H9 (cell line): ENCODE results near the gene SPAG6. TPM values are rescaled to one million over a fixed set of nuclear protein-coding genes. Genes with fewer than 3 reads are reported as not detected.

ENCODE experiments used
- DNase-seq: peaks from one replicate; pipeline ENCODE4 v3.0.0-alpha.2; 2017
- H2AFZ ChIP-seq: one replicate; pipeline ENCODE4 v1.6.1; 2013; ENCODE audit warnings: mild to moderate bottlenecking, low read length, control low read depth, moderate library complexity
- H2AK5ac ChIP-seq: 2 replicates; pipeline ENCODE4 v1.6.1; 2013; ENCODE audit warnings: low read length, control low read depth, mixed read lengths; ENCODE audit not compliant: insufficient read length
- H2BK120ac ChIP-seq: one replicate; pipeline ENCODE4 v1.6.1; 2013; ENCODE audit warnings: low read depth, mild to moderate bottlenecking, low read length, control low read depth, inconsistent platforms; ENCODE audit not compliant: poor library complexity, severe bottlenecking
- H2BK12ac ChIP-seq: 2 replicates; pipeline ENCODE4 v1.6.1; 2013; ENCODE audit warnings: low read length, control low read depth, mixed read lengths, low read depth; ENCODE audit not compliant: insufficient read length
- H2BK15ac ChIP-seq: 2 replicates; pipeline ENCODE4 v1.6.1; 2013; ENCODE audit warnings: low read depth, low read length, control low read depth
- H2BK20ac ChIP-seq: one replicate; pipeline ENCODE4 v1.6.1; 2013; ENCODE audit warnings: low read depth, mild to moderate bottlenecking, low read length, control low read depth, inconsistent platforms; ENCODE audit not compliant: poor library complexity, severe bottlenecking
- H2BK5ac ChIP-seq: 2 replicates; pipeline ENCODE4 v1.6.1; 2013; ENCODE audit warnings: low read length, control low read depth, mixed read lengths; ENCODE audit not compliant: insufficient read length
- H3K14ac ChIP-seq: 2 replicates; pipeline ENCODE4 v1.6.1; 2013; ENCODE audit warnings: low read length, control low read depth; ENCODE audit not compliant: insufficient read depth
- H3K18ac ChIP-seq: 2 replicates; pipeline ENCODE4 v1.6.1; 2013; ENCODE audit warnings: low read depth, mild to moderate bottlenecking, mixed read lengths, low read length, control low read depth; ENCODE audit not compliant: insufficient read length
- H3K23ac ChIP-seq: 2 replicates; pipeline ENCODE4 v1.6.1; 2013; ENCODE audit warnings: low read length, control low read depth, mixed read lengths, low read depth; ENCODE audit not compliant: insufficient read length
- H3K23me2 ChIP-seq: 2 replicates; pipeline ENCODE4 v1.6.1; 2013; ENCODE audit warnings: low read depth, mild to moderate bottlenecking, mixed read lengths, low read length, control low read depth; ENCODE audit not compliant: insufficient read length, poor library complexity, severe bottlenecking
- H3K27ac ChIP-seq: 2 replicates; pipeline ENCODE4 v1.5.1; 2013; ENCODE audit warnings: low read length, control low read depth, mixed read lengths, low read depth; ENCODE audit not compliant: insufficient read length
- H3K27me3 ChIP-seq: 2 replicates; pipeline ENCODE4 v1.6.1; 2013; ENCODE audit warnings: low read length, control low read depth, inconsistent platforms; ENCODE audit not compliant: insufficient read depth
- H3K4ac ChIP-seq: 2 replicates; pipeline ENCODE4 v1.6.1; 2013; ENCODE audit warnings: low read depth, mild to moderate bottlenecking, control low read depth, inconsistent platforms, low read length, moderate library complexity
- H3K4me1 ChIP-seq: 2 replicates; pipeline ENCODE4 v1.6.1; 2013; ENCODE audit warnings: low read length, control low read depth, inconsistent platforms; ENCODE audit not compliant: insufficient read depth
- H3K4me2 ChIP-seq: 2 replicates; pipeline ENCODE4 v1.6.1; 2013; ENCODE audit warnings: low read length, control low read depth, mixed read lengths; ENCODE audit not compliant: insufficient read length, insufficient read depth
- H3K56ac ChIP-seq: 2 replicates; pipeline ENCODE4 v1.6.1; 2013; ENCODE audit warnings: low read depth, mild to moderate bottlenecking, mixed read lengths, low read length, control low read depth; ENCODE audit not compliant: insufficient read length
- H3K79me1 ChIP-seq: 2 replicates; pipeline ENCODE4 v1.6.1; 2013; ENCODE audit warnings: low read depth, mild to moderate bottlenecking, moderate library complexity, low read length, control low read depth, inconsistent platforms; ENCODE audit not compliant: insufficient read depth, poor library complexity, severe bottlenecking
- H3K79me2 ChIP-seq: 2 replicates; pipeline ENCODE4 v1.6.1; 2013; ENCODE audit warnings: low read length, control low read depth, inconsistent platforms; ENCODE audit not compliant: insufficient read depth
- H3K9ac ChIP-seq: 2 replicates; pipeline ENCODE4 v1.6.1; 2013; ENCODE audit warnings: low read length, control low read depth, mixed read lengths; ENCODE audit not compliant: insufficient read length; ENCODE audit errors: extremely low read depth
- H3K9me3 ChIP-seq: one replicate; pipeline ENCODE4 v1.6.1; 2013; ENCODE audit warnings: low read depth, low read length, inconsistent platforms; ENCODE audit not compliant: control insufficient read depth
- H3T11ph ChIP-seq: one replicate; pipeline ENCODE4 v1.6.1; 2013; ENCODE audit warnings: mild to moderate bottlenecking, low read length, control low read depth, inconsistent platforms
- H4K20me1 ChIP-seq: one replicate; pipeline ENCODE4 v1.6.1; 2013; ENCODE audit not compliant: control insufficient read depth, insufficient read length, insufficient read depth
- H4K5ac ChIP-seq: 2 replicates; pipeline ENCODE4 v1.6.1; 2013; ENCODE audit warnings: low read depth, mild to moderate bottlenecking, mixed read lengths, low read length, control low read depth; ENCODE audit not compliant: insufficient read length
- H4K8ac ChIP-seq: replicated peaks from 2 replicates; pipeline ENCODE4 v1.6.1; 2013; ENCODE audit warnings: low read length, control low read depth, mixed read lengths, low read depth; ENCODE audit not compliant: insufficient read length
- H4K91ac ChIP-seq: 2 replicates; pipeline ENCODE4 v1.6.1; 2013; ENCODE audit warnings: low read depth, mild to moderate bottlenecking, moderate library complexity, mixed read lengths, low read length, control low read depth; ENCODE audit not compliant: insufficient read length
- H3K27ac Mint-ChIP-seq, 3 experiments: 2 replicates in 2 of 3; 3 replicates in 1 of 3; pipeline ENCODE4 v1.8.0; 2020 to 2021; ENCODE audit warnings: mixed read lengths in 3 of 3, mild to moderate bottlenecking in 1 of 3, moderate library complexity in 1 of 3
- H3K27me3 Mint-ChIP-seq: 2 replicates; pipeline ENCODE4 v1.8.0; 2021; ENCODE audit warnings: low read depth, mild to moderate bottlenecking, moderate library complexity, mixed read lengths
- H3K36me3 Mint-ChIP-seq, 3 experiments: 2 replicates in 2 of 3; 3 replicates in 1 of 3; pipeline ENCODE4 v1.8.0; 2020 to 2021; ENCODE audit warnings: low read depth in 3 of 3, mixed read lengths in 3 of 3; ENCODE audit not compliant: insufficient read depth in 1 of 3
- H3K4me1 Mint-ChIP-seq, 2 experiments: 2 replicates each; pipeline ENCODE4 v1.8.0; 2020; ENCODE audit warnings: mixed read lengths in 2 of 2
- H3K4me3 Mint-ChIP-seq, 2 experiments: 2 replicates in 1 of 2; 3 replicates in 1 of 2; pipeline ENCODE4 v1.8.0; 2020 to 2021; ENCODE audit warnings: mild to moderate bottlenecking in 2 of 2, mixed read lengths in 2 of 2, moderate library complexity in 1 of 2
- H3K9me3 Mint-ChIP-seq, 2 experiments: 2 replicates in 1 of 2; 3 replicates in 1 of 2; pipeline ENCODE4 v1.8.0; 2020; ENCODE audit warnings: mild to moderate bottlenecking in 2 of 2, mixed read lengths in 2 of 2, moderate library complexity in 1 of 2
- WGBS: extraction: QIAGEN DNeasy Blood & Tissue Kit; methylation state at CpG from one replicate; pipeline ENCODE4 v1.1.7; 2013; ENCODE audit warnings: missing lambda C conversion rate, low lambda C conversion rate, mixed read lengths; ENCODE audit not compliant: insufficient read length; ENCODE audit errors: extremely low coverage; 5-methylcytosine and 5-hydroxymethylcytosine counted together
- total RNA-seq: library from RNA; stranded (reverse); gene quantifications from 2 replicates; pipeline ENCODE4 v1.2.1, GENCODE V29; 2021
- TF ChIP-seq, protein P1 (sequence below): fragments of 200-600 bp; sonication (generic); conservative IDR thresholded peaks from 3 replicates; pipeline ENCODE4 v1.8.0; 2021; ENCODE audit warnings: antibody characterized with exemption, mild to moderate bottlenecking

SPAG6 gene
- total RNA-seq, 1 experiment from 2014 or later: 0.24 TPM

DNA sequence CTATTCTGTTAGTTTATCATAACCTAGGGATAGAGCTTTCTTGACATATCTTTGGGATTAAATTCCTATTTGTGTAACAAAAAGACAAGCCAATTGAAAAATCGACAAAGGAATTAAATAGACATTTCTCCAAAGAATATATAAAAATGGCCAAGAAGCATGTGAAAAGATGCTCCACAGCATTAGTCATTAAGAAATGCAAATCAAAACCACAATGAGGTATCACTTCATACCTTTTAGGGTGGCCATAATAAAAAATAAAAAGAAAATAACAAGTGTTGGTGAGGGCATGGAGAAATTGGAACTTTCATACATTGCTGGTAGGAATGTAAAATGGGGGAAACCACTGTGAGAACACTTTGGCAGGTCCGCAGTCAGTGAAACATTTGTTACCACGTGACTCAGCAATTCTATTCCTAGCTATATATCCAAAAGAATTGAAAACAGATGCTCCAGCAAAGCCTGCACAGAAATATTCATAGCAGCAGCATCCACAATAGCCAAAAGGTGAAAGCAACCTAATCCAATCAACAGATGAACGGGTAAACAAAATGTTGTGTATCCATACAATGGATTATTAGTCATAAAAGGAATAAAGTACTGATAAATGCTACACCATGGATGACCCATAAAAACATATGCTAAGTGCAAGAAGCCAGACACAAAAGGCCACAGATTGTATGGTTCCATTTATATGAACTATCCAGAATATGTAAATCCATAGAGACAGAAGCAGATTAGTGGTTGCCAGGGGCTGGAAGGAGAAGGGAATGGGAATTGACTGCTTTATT, 20.5 kb downstream of the SPAG6 start:
- H4K5ac ChIP-seq: no peak overlapping the region
- no peak overlapping the region for H3K4ac ChIP-seq
- H3K14ac ChIP-seq: no peak overlapping the region
- H2AFZ ChIP-seq: no peak overlapping the region
- no peak overlapping the region for H3K27ac ChIP-seq
- no peak overlapping the region for H2BK12ac ChIP-seq
- no peak overlapping the region for H3K56ac ChIP-seq
- no peak overlapping the region for H2BK15ac ChIP-seq
- no peak for DNase-seq
- H3K36me3 Mint-ChIP-seq: no peaks in the 10 kb centered on the region
- no peak overlapping the region for H3K27ac Mint-ChIP-seq
- no peak overlapping the region for H4K8ac ChIP-seq
- no peaks in the 10 kb centered on the region for H3K4me1 ChIP-seq
- H3K4me3 Mint-ChIP-seq: no peak overlapping the region
- H3K23ac ChIP-seq: no peak overlapping the region
- H3K79me1 ChIP-seq: no peaks in the 10 kb centered on the region
- H3T11ph ChIP-seq: no peak overlapping the region
- no peaks in the 10 kb centered on the region for H3K79me2 ChIP-seq
- WGBS: no CpG with 5 or more reads among the region's 4 CpGs
- no peak overlapping the region for H2AK5ac ChIP-seq
- no peaks in the 10 kb centered on the region for H3K4me1 Mint-ChIP-seq
- H2BK20ac ChIP-seq: no peak overlapping the region
- no peaks in the 10 kb centered on the region for H3K27me3 ChIP-seq
- H2BK120ac ChIP-seq: no peak overlapping the region
- H3K9me3 Mint-ChIP-seq: no peaks in the 10 kb centered on the region
- no peaks in the 10 kb centered on the region for H3K23me2 ChIP-seq
- no peaks in the 10 kb centered on the region for H4K20me1 ChIP-seq
- H3K9ac ChIP-seq: no peak overlapping the region
- H3K18ac ChIP-seq: no peak overlapping the region
- no peak overlapping the region for H3K4me2 ChIP-seq
- H4K91ac ChIP-seq: no peak overlapping the region
- no peaks in the 10 kb centered on the region; the same call in 1 of the 2 replicates for H3K27me3 Mint-ChIP-seq
- no peaks in the 10 kb centered on the region for H3K9me3 ChIP-seq
- TF ChIP-seq, protein P1, sequence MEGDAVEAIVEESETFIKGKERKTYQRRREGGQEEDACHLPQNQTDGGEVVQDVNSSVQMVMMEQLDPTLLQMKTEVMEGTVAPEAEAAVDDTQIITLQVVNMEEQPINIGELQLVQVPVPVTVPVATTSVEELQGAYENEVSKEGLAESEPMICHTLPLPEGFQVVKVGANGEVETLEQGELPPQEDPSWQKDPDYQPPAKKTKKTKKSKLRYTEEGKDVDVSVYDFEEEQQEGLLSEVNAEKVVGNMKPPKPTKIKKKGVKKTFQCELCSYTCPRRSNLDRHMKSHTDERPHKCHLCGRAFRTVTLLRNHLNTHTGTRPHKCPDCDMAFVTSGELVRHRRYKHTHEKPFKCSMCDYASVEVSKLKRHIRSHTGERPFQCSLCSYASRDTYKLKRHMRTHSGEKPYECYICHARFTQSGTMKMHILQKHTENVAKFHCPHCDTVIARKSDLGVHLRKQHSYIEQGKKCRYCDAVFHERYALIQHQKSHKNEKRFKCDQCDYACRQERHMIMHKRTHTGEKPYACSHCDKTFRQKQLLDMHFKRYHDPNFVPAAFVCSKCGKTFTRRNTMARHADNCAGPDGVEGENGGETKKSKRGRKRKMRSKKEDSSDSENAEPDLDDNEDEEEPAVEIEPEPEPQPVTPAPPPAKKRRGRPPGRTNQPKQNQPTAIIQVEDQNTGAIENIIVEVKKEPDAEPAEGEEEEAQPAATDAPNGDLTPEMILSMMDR: no peak
- no peak overlapping the region for H2BK5ac ChIP-seq
